Endothelial cell of umbilical vein (primary cell): ENCODE data around the gene KIAA1217.

Experiments used
- MYC ChIP-seq: IDR thresholded peaks from one replicate; pipeline ENCODE4 v1.6.1; 2011; ENCODE audit warnings: mild to moderate bottlenecking, low read depth, low read length
- POLR2A ChIP-seq: IDR thresholded peaks from 2 replicates; pipeline ENCODE4 v1.6.1; 2012; ENCODE audit warnings: low read depth, mild to moderate bottlenecking, control low read depth, low read length
- POLR2AphosphoS5 ChIP-seq: IDR thresholded peaks from 2 replicates; pipeline ENCODE4 v1.6.1; 2012; ENCODE audit warnings: low read depth, mild to moderate bottlenecking, control low read depth, low read length, moderate library complexity; ENCODE audit not compliant: insufficient read depth
- TF ChIP-seq, protein P1 (sequence below), 2 donors: IDR thresholded peaks; 1 replicate in 1 of 2; 2 replicates in 1 of 2; pipeline ENCODE4 v1.5.1; 2011; ENCODE audit warnings: low read length in 2 of 2, mild to moderate bottlenecking in 2 of 2, moderate library complexity in 2 of 2, control low read depth in 1 of 2, inconsistent platforms in 1 of 2, low read depth in 1 of 2; ENCODE audit not compliant: insufficient read depth in 1 of 2; ENCODE audit errors: extremely low read depth in 1 of 2

GRCh38 chr10:24278176-24278889 is 69.4 kb downstream of the KIAA1217 start:
- no peak for TF ChIP-seq POLR2AphosphoS5
- no peak for TF ChIP-seq MYC
- TF ChIP-seq, protein P1, sequence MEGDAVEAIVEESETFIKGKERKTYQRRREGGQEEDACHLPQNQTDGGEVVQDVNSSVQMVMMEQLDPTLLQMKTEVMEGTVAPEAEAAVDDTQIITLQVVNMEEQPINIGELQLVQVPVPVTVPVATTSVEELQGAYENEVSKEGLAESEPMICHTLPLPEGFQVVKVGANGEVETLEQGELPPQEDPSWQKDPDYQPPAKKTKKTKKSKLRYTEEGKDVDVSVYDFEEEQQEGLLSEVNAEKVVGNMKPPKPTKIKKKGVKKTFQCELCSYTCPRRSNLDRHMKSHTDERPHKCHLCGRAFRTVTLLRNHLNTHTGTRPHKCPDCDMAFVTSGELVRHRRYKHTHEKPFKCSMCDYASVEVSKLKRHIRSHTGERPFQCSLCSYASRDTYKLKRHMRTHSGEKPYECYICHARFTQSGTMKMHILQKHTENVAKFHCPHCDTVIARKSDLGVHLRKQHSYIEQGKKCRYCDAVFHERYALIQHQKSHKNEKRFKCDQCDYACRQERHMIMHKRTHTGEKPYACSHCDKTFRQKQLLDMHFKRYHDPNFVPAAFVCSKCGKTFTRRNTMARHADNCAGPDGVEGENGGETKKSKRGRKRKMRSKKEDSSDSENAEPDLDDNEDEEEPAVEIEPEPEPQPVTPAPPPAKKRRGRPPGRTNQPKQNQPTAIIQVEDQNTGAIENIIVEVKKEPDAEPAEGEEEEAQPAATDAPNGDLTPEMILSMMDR (IDR thresholded peaks at IDR 0.05; ENCODE audit: extremely low read depth in 1 of 2, insufficient read depth in 1 of 2, low read depth in 1 of 2, low read length in 2 of 2) = no peak
- TF ChIP-seq POLR2A = no peak
